Right lobe of liver (tissue), 4 donors: Measurements from ENCODE around the gene NBPF12.
"Not testable (repeated sequence)": the region's sequence is repeated elsewhere in the genome, so short reads cannot be mapped to it uniquely, and the experiment has no call there.

Experiments used
- POLR2A ChIP-seq: fragments of 450-650 bp; IDR thresholded peaks from one replicate; pipeline ENCODE4 v1.6.1; 2017; ENCODE audit warnings: antibody characterized with exemption, mild to moderate bottlenecking
- TF ChIP-seq, protein P1 (sequence below), 4 donors: fragments of 200-600 bp in 3 of 4; fragments of 450-650 bp in 1 of 4; IDR thresholded peaks; one replicate each; pipeline versions ENCODE4 v1.5.1 to v1.8.0; 2016 to 2022; ENCODE audit warnings: antibody characterized with exemption in 4 of 4, mild to moderate bottlenecking in 2 of 4
- donor health status: DM: no; HTN: no; CAD: no.
- donor health status: DM: no; HTN: no; CAD: no.
- donor health status: DM: no; HTN: yes; CAD: no.

DNA sequence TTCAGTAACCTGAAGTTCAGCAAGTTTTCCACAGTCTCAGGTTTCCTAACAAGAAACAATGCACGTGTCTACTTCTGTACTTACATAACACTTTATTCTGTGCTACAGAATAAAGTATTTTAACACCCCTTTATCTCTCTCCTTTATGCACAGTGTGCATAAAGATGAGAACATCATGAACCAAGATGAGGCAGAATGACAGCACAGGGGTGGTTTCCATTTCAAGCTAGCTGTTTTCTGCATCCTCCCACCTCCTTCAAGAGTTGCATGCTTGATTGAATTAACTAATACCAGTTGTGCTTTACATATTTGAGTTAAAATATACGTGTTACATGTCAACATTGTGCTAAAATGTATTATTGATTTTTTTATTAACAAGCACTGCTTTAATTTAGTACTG lies 14.0 kb upstream of the NBPF12 start:
- TF ChIP-seq, protein P1, sequence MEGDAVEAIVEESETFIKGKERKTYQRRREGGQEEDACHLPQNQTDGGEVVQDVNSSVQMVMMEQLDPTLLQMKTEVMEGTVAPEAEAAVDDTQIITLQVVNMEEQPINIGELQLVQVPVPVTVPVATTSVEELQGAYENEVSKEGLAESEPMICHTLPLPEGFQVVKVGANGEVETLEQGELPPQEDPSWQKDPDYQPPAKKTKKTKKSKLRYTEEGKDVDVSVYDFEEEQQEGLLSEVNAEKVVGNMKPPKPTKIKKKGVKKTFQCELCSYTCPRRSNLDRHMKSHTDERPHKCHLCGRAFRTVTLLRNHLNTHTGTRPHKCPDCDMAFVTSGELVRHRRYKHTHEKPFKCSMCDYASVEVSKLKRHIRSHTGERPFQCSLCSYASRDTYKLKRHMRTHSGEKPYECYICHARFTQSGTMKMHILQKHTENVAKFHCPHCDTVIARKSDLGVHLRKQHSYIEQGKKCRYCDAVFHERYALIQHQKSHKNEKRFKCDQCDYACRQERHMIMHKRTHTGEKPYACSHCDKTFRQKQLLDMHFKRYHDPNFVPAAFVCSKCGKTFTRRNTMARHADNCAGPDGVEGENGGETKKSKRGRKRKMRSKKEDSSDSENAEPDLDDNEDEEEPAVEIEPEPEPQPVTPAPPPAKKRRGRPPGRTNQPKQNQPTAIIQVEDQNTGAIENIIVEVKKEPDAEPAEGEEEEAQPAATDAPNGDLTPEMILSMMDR (IDR thresholded peaks at IDR 0.05), result not testable (repeated sequence)
- TF ChIP-seq POLR2A, result not testable (repeated sequence)
